ENCODE data around the gene ATP9A.

DNA sequence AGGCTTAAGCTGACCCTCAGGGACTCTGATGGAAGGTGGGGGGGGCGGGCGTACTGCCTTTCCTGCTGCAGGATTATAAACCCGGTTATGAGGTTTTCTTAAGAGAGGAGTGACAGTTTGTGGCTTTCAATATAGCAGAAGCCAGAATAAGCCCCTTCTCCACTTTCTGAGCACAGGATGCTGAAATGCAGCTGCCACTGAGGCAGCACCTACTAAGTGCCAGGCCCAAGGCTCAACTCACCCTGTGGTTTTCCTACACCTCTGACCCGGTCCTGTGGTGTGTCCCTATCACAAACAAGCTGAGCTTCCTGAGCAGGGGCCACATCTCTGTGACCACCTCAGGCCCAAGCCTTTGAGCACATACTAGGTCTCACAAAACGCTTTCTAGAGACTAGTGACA is 166.1 kb downstream of the ATP9A start:
- TF ChIP-seq POLR2A (IDR thresholded peaks at IDR 0.05) (no peak), CTCF (IDR thresholded peaks at IDR 0.05) (no peak)

All from testis (tissue), 2 donors.